GM18909 (cell line): ENCODE data around the gene DHCR24.
A peak's percentile ranks its signal among the peaks of the same experiment; 100 is the strongest.

Experiments used
- ATAC-seq: cut with Tn5 transposase; IDR thresholded peaks from one replicate; pipeline ENCODE4 v1.9.1; 2021; ENCODE audit warnings: mild to moderate bottlenecking; ENCODE audit not compliant: unreplicated experiment, poor library complexity

DHCR24 gene

DNA sequence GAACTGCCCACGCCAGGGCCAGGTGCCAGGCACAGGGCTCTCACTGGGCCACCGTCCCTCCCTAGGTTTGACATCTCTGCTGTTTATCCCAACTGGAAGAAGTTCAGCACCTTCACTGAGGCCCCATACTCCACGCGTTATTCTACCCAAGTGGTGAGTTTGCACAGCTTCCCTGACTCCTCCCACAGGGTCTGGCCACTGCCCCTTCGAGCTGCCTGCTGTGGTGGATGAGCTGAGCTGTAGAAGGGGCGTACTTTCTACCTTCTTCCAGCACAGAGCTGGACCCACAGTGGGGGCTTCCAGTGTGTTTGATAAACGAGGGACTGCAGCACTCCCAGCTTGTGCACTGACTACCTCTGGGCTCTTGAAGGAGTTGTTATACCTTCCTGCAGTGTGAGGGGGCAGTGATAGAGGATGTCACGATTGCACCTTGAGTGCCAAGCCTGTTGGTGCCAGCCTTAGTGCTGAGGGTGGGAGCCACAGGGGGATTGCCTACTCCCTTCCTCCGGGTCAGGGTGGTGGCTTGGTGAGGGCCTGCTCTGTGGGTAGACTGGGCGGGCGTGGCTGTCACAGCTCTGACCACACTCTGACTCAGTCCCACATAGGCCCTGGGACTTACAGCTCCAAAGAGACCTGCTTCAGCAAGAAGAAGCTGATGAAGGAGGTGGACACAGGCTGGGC is 79.9 kb downstream of the DHCR24 start:
- ATAC-seq, result no peak

DNA sequence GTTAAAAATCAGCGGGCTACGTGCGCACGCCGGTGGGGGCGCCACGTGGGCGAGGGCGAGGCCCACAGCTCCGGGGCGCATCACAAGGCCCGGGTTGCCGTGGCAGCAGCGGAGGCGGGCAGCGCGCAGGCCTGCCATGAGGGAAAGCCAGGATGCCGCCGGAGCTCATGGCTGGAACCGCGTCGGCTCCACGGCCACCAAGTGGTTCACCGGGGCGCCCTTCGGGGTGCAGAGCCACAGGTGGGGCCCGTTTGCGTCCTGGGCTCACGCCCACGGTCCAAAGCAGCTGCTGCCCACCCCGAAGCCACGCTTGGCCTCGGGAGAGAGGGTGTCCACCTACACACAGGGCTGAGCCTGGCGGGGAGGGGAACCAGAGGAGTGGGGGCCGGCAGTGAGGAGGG is 81.0 kb downstream of the DHCR24 start:
- ATAC-seq, result no peak

DNA sequence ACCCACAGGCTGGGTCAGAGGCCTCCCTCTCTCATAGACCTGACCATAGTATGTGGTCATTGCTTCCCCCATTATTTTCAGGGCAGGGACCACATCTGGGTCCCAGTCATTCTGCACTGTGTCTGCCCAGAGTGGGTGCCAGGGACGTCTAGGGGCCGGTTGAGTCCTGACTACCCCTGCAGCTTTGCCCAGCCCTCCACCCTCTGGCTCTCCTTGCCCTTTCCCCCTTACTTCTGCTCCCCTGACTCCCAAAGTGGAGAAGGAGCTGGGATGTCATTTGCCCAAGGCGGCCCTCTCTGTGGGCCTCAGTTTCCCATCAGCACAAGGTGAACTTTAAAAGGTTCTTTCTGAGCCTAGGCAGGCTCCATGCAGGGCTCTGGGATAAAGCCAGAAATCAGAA is 81.5 kb downstream of the DHCR24 start:
- no peak for ATAC-seq

DNA sequence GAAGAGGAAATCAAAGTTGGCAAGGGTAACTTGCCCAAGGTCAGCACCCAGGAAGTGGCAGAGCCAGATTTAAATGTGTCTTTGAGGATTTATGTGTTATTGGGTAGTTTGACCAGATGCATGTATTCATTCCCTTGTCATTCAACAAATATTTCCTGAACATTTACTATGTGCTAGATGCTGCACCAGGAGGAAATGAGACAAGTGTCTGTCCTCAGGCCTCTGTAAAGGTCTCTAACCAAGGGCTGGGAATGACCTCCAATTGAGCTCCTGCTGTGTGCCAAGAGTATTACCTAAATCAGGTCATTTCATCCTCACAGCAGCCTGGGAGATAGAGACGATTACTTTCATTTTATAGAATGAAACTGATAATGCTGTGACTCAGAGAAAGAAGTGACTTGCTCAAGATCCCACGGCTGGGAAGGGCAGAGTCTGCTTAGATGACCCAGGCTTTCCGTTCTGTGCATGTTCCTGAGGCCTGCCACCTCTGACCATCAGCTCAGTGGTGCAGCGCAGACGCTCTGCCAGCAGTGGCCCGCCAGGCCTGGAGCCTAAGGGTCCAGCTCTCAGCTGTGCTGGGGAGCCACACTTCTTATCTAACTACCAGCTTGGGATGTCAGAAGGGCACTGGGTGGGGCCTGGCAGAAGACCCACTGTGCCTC is 82.4 kb downstream of the DHCR24 start:
- no peak for ATAC-seq

DNA sequence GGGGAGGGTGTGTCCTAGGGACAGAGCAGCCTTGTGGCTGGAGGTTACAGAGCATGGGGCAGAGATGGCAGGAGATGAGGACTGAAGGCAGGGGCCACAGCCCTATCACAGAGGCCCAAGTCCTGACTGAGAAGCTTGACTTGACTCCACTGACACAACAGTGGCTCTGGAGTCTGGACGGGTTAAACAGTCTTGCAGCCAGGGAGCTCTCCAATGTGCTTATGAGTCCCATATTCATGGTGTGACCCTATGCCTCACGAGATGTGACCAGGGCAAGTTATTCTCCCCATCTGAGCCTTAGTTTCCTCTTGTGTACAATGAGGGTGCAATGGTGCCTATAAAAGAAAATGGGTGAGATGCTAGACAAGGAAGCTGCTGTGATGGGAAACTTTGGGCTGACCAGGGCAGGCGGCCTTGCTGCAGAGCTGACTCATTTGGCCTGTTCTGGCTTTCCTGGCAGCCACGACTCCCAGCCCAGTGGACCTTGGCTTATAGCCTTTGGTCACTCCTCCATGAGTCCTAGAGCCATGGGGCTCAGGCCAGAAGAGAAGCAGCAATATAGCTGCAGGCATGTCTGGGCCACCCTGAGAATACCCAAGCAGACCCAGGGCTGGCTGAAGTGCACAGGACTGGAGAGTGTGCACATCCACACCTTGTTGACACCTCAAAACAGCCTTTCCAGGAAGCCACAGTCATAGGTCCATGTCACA is 83.1 kb downstream of the DHCR24 start:
- ATAC-seq, result no peak

DNA sequence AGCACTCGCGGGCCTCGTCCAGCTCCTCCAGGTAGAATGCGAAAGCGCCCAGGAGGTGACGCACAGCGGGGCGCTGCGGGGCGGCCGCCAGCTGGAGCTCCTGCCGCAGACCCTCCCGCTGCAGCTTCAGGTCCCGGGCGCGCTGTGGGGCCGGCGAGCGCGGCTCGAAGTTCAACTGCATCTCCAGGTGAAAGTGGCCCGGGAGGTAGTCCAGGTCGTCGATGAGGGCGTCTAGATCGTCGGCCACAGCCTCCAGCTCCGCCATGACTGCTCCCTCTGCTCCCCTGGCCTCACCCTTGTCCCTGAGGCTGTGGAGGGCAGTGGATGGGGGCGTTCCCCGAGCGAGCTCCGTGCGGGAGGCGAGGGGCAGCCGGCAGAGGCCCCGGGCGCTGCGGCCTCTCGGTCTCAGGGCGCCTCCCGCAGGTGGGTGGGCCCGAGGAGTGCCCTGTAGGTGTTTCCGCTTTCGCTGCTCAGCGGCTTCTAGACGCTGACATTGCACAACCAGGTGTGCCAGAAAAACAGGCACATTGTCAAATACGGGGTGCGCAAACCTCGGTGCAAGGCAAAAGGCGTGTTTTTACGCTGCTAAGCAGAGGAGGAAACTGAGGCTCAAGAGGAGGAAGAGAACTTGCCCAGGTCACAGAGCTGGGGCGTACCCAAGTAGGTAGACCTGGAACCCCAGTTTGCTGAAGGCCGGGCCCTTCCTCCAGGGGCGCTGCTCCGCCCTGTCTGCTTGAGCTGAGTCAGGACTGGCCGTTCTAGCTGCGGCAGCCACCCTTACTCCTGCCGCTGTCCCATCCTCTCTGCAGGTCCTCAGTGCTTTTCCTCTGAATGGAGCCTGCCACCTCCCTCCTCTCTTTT is 85.9 kb downstream of the DHCR24 start, which contains the start of gene TTC22:
Gene TTC22, minus strand, starts transcription at position 425 of the 861 bp plus-strand sequence. Its CDS starts 160 bp downstream, at position 265.
- ATAC-seq, result peak; percentile 87

DNA sequence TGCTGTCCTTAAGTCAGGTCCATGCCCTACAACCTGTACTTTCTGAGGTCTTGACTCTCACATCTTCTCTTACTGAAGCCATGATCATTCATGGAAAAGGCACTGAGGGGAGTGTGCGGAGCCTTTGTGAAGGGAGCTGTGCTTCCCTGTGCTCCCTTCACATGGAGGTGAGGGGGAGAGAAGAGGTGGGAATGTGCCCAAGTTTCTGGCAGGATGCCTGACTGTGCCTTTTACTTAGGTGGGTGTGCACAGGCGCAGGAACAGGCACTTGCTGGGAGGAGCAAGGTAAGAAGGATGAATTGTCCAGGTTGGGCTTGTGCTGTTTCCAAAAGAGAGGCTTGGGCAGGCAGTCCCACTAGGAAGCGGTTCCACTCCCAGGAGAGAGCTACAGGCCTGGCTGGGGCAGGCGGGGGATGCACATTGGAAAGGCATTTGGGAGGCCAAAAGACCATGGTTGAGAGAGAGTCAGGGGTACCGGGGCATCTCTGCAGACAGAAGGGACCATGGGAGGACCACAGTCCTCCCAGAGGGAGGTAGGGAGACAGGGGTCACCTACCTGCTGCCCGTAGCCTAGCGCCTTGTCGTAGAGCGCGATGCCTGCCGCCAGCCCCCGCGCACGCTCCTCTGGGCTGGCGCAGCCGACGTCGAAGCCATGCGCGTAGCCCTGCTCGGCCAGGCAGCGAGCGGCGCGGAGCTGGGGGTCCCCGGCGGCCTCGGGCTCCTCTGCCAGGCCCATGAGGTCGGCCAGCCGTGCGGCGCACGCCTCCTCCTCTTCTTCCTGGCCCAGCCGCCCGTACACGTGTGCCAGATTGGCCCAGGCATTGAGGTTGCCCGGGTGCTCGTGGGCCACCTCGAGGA is 86.7 kb downstream of the DHCR24 start:
- no peak for ATAC-seq
